ENCODE measurements around the gene POLK. TPM values are rescaled to one million over a fixed set of nuclear protein-coding genes. Genes with fewer than 3 reads are reported as not detected.
"Not testable (repeated sequence)": the region's sequence is repeated elsewhere in the genome, so short reads cannot be mapped to it uniquely, and the experiment has no call there.

Gene POLK
- total RNA-seq, 1 experiment from 2014 or later, result 7.5 TPM

DNA sequence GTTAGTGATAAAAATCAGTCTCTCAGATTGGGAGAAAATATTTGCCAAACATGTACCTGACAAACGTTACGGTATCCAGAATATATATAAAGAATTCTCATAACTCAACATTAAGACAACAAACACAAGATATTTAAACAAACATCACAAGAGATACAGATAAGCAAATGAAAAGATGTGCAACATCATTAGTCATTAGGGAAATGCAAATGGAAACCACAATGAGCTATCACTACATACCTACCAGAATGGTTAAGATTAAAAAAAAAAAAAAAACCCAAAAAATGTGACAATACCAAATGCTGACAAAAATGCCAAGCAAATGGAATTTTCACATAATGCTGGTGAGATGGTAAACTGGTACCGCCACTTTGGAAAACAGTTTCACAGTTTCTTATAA is 15.7 kb upstream of the POLK start:
- BruUV-seq (replicated peaks), result no TSS peak
- Mint-ChIP-seq H3K27ac (ENCODE audit: unreplicated experiment) (no peak overlapping the region), H3K4me3 (ENCODE audit: unreplicated experiment) (no peak overlapping the region), H3K4me1 (ENCODE audit: low read depth, unreplicated experiment) (no peaks in the 10 kb centered on the region), H3K9me3 (ENCODE audit: unreplicated experiment) (no peaks in the 10 kb centered on the region), H3K36me3 (ENCODE audit: insufficient read depth, unreplicated experiment) (peaks cover 27% of the 10 kb centered on the region), H3K27me3 (ENCODE audit: insufficient read depth, unreplicated experiment) (no peaks in the 10 kb centered on the region)
- H3K4me1 ChIP-seq, result no peaks in the 10 kb centered on the region
- TF ChIP-seq, protein P1, sequence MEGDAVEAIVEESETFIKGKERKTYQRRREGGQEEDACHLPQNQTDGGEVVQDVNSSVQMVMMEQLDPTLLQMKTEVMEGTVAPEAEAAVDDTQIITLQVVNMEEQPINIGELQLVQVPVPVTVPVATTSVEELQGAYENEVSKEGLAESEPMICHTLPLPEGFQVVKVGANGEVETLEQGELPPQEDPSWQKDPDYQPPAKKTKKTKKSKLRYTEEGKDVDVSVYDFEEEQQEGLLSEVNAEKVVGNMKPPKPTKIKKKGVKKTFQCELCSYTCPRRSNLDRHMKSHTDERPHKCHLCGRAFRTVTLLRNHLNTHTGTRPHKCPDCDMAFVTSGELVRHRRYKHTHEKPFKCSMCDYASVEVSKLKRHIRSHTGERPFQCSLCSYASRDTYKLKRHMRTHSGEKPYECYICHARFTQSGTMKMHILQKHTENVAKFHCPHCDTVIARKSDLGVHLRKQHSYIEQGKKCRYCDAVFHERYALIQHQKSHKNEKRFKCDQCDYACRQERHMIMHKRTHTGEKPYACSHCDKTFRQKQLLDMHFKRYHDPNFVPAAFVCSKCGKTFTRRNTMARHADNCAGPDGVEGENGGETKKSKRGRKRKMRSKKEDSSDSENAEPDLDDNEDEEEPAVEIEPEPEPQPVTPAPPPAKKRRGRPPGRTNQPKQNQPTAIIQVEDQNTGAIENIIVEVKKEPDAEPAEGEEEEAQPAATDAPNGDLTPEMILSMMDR (IDR thresholded peaks at IDR 0.05; ENCODE audit: insufficient read depth in 1 of 2, low read depth in 1 of 2, low read length in 1 of 2, severe bottlenecking in 1 of 2, unreplicated experiment in 1 of 2), result no peak
- H3K4me3 ChIP-seq (ENCODE audit: low read depth, low read length), result no peak overlapping the region
- intact Hi-C loops (cut with micrococcal nuclease; ENCODE audit: unreplicated experiment), result no loop called here
- no peaks in the 10 kb centered on the region; the same call in 1 of the 2 replicates for H3K36me3 ChIP-seq (ENCODE audit: control insufficient read depth, insufficient read depth, low read length)
- no peak for DNase-seq
- POLR2A ChIA-PET, result no interaction called here
- no peaks in the 10 kb centered on the region for H3K9me3 ChIP-seq
- CTCF ChIA-PET, result no interaction called here
- no peaks in the 10 kb centered on the region for H3K27me3 ChIP-seq (replicated peaks; ENCODE audit: control insufficient read depth, insufficient read depth, low read length)

- H3K4me3 Mint-ChIP-seq (ENCODE audit: unreplicated experiment), result no peak overlapping the region
- CTCF ChIA-PET, result no interaction called here
- Histone ChIP-seq H3K9me3 (no peaks in the 10 kb centered on the region), H3K36me3 (ENCODE audit: control insufficient read depth, insufficient read depth, low read length) (no peaks in the 10 kb centered on the region; the same call in 1 of the 2 replicates), H3K27me3 (replicated peaks; ENCODE audit: control insufficient read depth, insufficient read depth, low read length) (no peaks in the 10 kb centered on the region), H3K4me3 (ENCODE audit: low read depth, low read length) (no peak overlapping the region), H3K4me1 (no peaks in the 10 kb centered on the region)
- DNase-seq, result no peak
- POLR2A ChIA-PET, result no interaction called here
- H3K27me3 Mint-ChIP-seq (ENCODE audit: insufficient read depth, unreplicated experiment), result no peaks in the 10 kb centered on the region
- intact Hi-C loops (cut with micrococcal nuclease; ENCODE audit: unreplicated experiment), result no loop called here
- no peaks in the 10 kb centered on the region for H3K4me1 Mint-ChIP-seq (ENCODE audit: low read depth, unreplicated experiment)
- TF ChIP-seq, protein P1 (IDR thresholded peaks at IDR 0.05; ENCODE audit: insufficient read depth in 1 of 2, low read depth in 1 of 2, low read length in 1 of 2, severe bottlenecking in 1 of 2, unreplicated experiment in 1 of 2), result no peak
- peaks cover 30% of the 10 kb centered on the region for H3K36me3 Mint-ChIP-seq (ENCODE audit: insufficient read depth, unreplicated experiment)
- no peaks in the 10 kb centered on the region for H3K9me3 Mint-ChIP-seq (ENCODE audit: unreplicated experiment)
- no peak overlapping the region for H3K27ac Mint-ChIP-seq (ENCODE audit: unreplicated experiment)
- BruUV-seq (replicated peaks), result no TSS peak
Observed at GRCh38 chr5:75498208-75498777, 13.4 kb upstream of the POLK start.

- POLR2A ChIA-PET; DNase-seq; CTCF ChIA-PET; BruUV-seq (replicated peaks); H3K27me3 ChIP-seq (replicated peaks; ENCODE audit: control insufficient read depth, insufficient read depth, low read length); H3K4me1 ChIP-seq; H3K27me3 Mint-ChIP-seq (ENCODE audit: insufficient read depth, unreplicated experiment); H3K9me3 ChIP-seq; H3K27ac Mint-ChIP-seq (ENCODE audit: unreplicated experiment); H3K4me3 ChIP-seq (ENCODE audit: low read depth, low read length); H3K4me3 Mint-ChIP-seq (ENCODE audit: unreplicated experiment); intact Hi-C loops (cut with micrococcal nuclease; ENCODE audit: unreplicated experiment); H3K36me3 ChIP-seq (ENCODE audit: control insufficient read depth, insufficient read depth, low read length); H3K4me1 Mint-ChIP-seq (ENCODE audit: low read depth, unreplicated experiment); H3K9me3 Mint-ChIP-seq (ENCODE audit: unreplicated experiment): not testable (repeated sequence)
- H3K36me3 Mint-ChIP-seq (ENCODE audit: insufficient read depth, unreplicated experiment), result peaks cover 30% of the 10 kb centered on the region
Observed at GRCh38 chr5:75498875-75499274, 12.8 kb upstream of the POLK start.

DNA sequence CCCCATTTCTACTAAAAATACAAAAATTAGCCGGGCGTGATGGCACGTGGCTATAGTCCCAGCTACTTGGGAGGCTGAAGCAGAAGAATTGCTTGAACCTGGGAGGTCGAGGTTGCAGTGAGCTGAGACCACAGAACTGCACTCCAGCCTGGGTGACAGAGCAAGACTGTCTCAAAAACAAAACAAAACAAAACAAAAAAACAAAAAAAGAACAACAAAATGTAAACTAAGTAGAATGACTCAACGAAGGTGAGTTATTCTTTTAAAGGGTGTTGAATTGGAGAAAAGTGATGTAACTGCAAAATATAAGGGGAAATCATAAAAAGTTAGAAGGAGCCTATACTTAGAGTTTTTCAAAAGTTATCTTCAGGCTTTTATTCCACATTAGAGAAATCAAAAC is 6.6 kb upstream of the POLK start:
- H3K9me3 ChIP-seq; H3K9me3 Mint-ChIP-seq (ENCODE audit: unreplicated experiment); POLR2A ChIA-PET; H3K27me3 ChIP-seq (replicated peaks; ENCODE audit: control insufficient read depth, insufficient read depth, low read length); H3K4me1 ChIP-seq; BruUV-seq (replicated peaks); DNase-seq; H3K4me3 ChIP-seq (ENCODE audit: low read depth, low read length); H3K27me3 Mint-ChIP-seq (ENCODE audit: insufficient read depth, unreplicated experiment); intact Hi-C loops (cut with micrococcal nuclease; ENCODE audit: unreplicated experiment); H3K4me3 Mint-ChIP-seq (ENCODE audit: unreplicated experiment); H3K36me3 ChIP-seq (ENCODE audit: control insufficient read depth, insufficient read depth, low read length); CTCF ChIA-PET; H3K27ac Mint-ChIP-seq (ENCODE audit: unreplicated experiment): not testable (repeated sequence)
- Mint-ChIP-seq H3K36me3 (ENCODE audit: insufficient read depth, unreplicated experiment) (peaks cover 19% of the 10 kb centered on the region), H3K4me1 (ENCODE audit: low read depth, unreplicated experiment) (peaks cover 14% of the 10 kb centered on the region)

All from Caco-2 (cell line).